Forelimb muscle (tissue), 1 donor: ENCODE data around the gene TIMP4. TPM values are rescaled to one million over a fixed set of nuclear protein-coding genes. Genes with fewer than 3 reads are reported as not detected.

Experiments
- DNase-seq: peaks from one replicate; pipeline ENCODE4 v3.0.0-alpha.2; 2013; ENCODE audit warnings: low read depth
- polyA plus RNA-seq: library from polyadenylated mRNA; unstranded; fragments of 120-200 nt; gene quantifications from one replicate; pipeline ENCODE4 v1.2.1, GENCODE V29; 2013; ENCODE audit not compliant: insufficient read length

TIMP4 gene
- polyA plus RNA-seq, 1 donor, result 2.2 TPM

GRCh38 chr3:12185172-12185710 lies 26.5 kb upstream of the TIMP4 start:
- DNase-seq, result no peak

GRCh38 chr3:12184541-12184940 lies 25.8 kb upstream of the TIMP4 start:
- DNase-seq, result no peak

- DNase-seq, result no peak
Measured at GRCh38 chr3:12182687-12183441, 24.2 kb upstream of the TIMP4 start.

GRCh38 chr3:12181806-12182205 lies 23.1 kb upstream of the TIMP4 start:
- no peak for DNase-seq

GRCh38 chr3:12181301-12181700 lies 22.6 kb upstream of the TIMP4 start:
- DNase-seq, result no peak

- no peak for DNase-seq
Measured at GRCh38 chr3:12180631-12181030, 21.9 kb upstream of the TIMP4 start.

GRCh38 chr3:12180218-12180617 lies 21.5 kb upstream of the TIMP4 start:
- no peak for DNase-seq

- DNase-seq, result no peak
Measured at GRCh38 chr3:12179441-12179840, 20.7 kb upstream of the TIMP4 start.

- DNase-seq, result no peak
Measured at GRCh38 chr3:12178091-12178820, 19.5 kb upstream of the TIMP4 start.

GRCh38 chr3:12177126-12177525 lies 18.4 kb upstream of the TIMP4 start:
- DNase-seq, result no peak

- no peak for DNase-seq
Measured at GRCh38 chr3:12175844-12176453, 17.2 kb upstream of the TIMP4 start.

GRCh38 chr3:12175137-12175593 lies 16.5 kb upstream of the TIMP4 start:
- no peak for DNase-seq

- DNase-seq, result no peak
Measured at GRCh38 chr3:12170207-12170606, 11.5 kb upstream of the TIMP4 start.

- no peak for DNase-seq
Measured at GRCh38 chr3:12165909-12166308, 7.2 kb upstream of the TIMP4 start.

GRCh38 chr3:12159227-12159601 lies 502 bp upstream of the TIMP4 start:
- DNase-seq, result no peak

- DNase-seq, result no peak
Measured at GRCh38 chr3:12157026-12157425, 1.7 kb downstream of the TIMP4 start.

- DNase-seq, result no peak
Measured at GRCh38 chr3:12155828-12156227, 2.9 kb downstream of the TIMP4 start.

GRCh38 chr3:12155264-12155663 lies 3.4 kb downstream of the TIMP4 start:
- DNase-seq, result no peak

- no peak for DNase-seq
Measured at GRCh38 chr3:12154151-12154550, 4.6 kb downstream of the TIMP4 start.

- DNase-seq, result no peak
Measured at GRCh38 chr3:12150112-12150511, 8.6 kb downstream of the TIMP4 start.

GRCh38 chr3:12149029-12149428 lies 9.7 kb downstream of the TIMP4 start:
- DNase-seq, result no peak

GRCh38 chr3:12148183-12148940 lies 10.3 kb downstream of the TIMP4 start:
- no peak for DNase-seq
